Measurements from ENCODE around the gene NACAD.

DNA sequence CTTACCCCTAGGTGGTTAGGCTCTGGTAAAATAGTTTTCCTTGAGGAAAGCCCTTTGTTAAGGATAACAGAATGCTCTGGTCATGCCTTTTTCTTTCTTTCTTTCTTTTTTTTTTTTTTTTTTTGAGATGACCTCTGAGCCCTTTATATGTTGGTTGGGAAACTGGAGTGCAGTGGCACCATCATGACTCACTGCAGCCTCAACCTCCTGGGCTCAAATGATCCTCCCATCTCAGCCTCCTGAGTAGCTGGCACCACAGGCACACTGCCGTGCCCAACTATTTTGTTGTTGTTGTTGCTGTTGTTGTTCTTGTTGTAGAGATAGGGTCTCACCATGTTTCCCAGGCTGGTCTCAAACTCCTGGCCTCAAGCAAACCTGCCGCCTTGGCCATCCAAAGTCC is 27.4 kb downstream of the NACAD start:
- TF ChIP-seq, protein P1, sequence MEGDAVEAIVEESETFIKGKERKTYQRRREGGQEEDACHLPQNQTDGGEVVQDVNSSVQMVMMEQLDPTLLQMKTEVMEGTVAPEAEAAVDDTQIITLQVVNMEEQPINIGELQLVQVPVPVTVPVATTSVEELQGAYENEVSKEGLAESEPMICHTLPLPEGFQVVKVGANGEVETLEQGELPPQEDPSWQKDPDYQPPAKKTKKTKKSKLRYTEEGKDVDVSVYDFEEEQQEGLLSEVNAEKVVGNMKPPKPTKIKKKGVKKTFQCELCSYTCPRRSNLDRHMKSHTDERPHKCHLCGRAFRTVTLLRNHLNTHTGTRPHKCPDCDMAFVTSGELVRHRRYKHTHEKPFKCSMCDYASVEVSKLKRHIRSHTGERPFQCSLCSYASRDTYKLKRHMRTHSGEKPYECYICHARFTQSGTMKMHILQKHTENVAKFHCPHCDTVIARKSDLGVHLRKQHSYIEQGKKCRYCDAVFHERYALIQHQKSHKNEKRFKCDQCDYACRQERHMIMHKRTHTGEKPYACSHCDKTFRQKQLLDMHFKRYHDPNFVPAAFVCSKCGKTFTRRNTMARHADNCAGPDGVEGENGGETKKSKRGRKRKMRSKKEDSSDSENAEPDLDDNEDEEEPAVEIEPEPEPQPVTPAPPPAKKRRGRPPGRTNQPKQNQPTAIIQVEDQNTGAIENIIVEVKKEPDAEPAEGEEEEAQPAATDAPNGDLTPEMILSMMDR (IDR thresholded peaks at IDR 0.05): no peak
- TF ChIP-seq POLR2A (IDR thresholded peaks at IDR 0.05) (no peak), EP300 (IDR thresholded peaks at IDR 0.05) (no peak), POLR2AphosphoS5 (IDR thresholded peaks at IDR 0.05) (no peak)
